OCI-LY7 (cell line): ENCODE results near the gene C19orf25. TPM values are rescaled to one million over a fixed set of nuclear protein-coding genes. Genes with fewer than 3 reads are reported as not detected.

ENCODE experiments used
- BruUV-seq: library from RNA; stranded (reverse); fragments of 400-500 nt; replicated peaks from 2 replicates; lab custom pipeline; 2021; lab: Mats Ljungman, UMichigan
- CTCF ChIA-PET: fragments of 300-600 bp; sonication (Branson Sonifier 250); formaldehyde crosslinking; loops from one replicate; lab custom pipeline; 2022; ENCODE audit warnings: antibody characterized with exemption; ENCODE audit not compliant: unreplicated experiment; lab: Charles Lee
- POLR2A ChIA-PET: fragments of 300-600 bp; sonication (Branson Sonifier 250); formaldehyde crosslinking; loops from one replicate; lab custom pipeline; 2022; ENCODE audit warnings: antibody characterized with exemption; lab: Charles Lee
- DNase-seq: peaks from one replicate; pipeline ENCODE4 v3.0.0-alpha.2; 2015; ENCODE audit warnings: low spot score
- H2AFZ ChIP-seq: fragments of 200-600 bp; sonication (generic), shearing (Covaris generic); 2 replicates; pipeline ENCODE4 v1.6.1; 2014; ENCODE audit warnings: mild to moderate bottlenecking, antibody characterized with exemption, low read length, moderate library complexity
- H3K27ac ChIP-seq: fragments of 200-600 bp; sonication (generic); 2 replicates; pipeline ENCODE4 v1.5.1; 2014; ENCODE audit warnings: mixed run types, low read depth, mild to moderate bottlenecking, moderate library complexity, low read length, inconsistent platforms; ENCODE audit not compliant: poor library complexity, severe bottlenecking
- H3K36me3 ChIP-seq: fragments of 200-600 bp; sonication (generic); 2 replicates; pipeline ENCODE4 v1.6.1; 2014; ENCODE audit warnings: mild to moderate bottlenecking, antibody characterized with exemption, low read length, moderate library complexity, mixed read lengths; ENCODE audit not compliant: insufficient read depth
- H3K4me1 ChIP-seq: fragments of 200-600 bp; sonication (generic); 2 replicates; pipeline ENCODE4 v1.5.1; 2014; ENCODE audit warnings: mild to moderate bottlenecking, low read length; ENCODE audit not compliant: insufficient read depth, poor library complexity, severe bottlenecking
- H3K4me2 ChIP-seq: fragments of 200-600 bp; sonication (generic); 2 replicates; pipeline ENCODE4 v1.6.1; 2014; ENCODE audit warnings: mild to moderate bottlenecking, low read length
- H3K4me3 ChIP-seq: fragments of 200-600 bp; sonication (generic); 2 replicates; pipeline ENCODE4 v1.5.1; 2014; ENCODE audit warnings: mild to moderate bottlenecking, low read depth, low read length; ENCODE audit not compliant: poor library complexity, severe bottlenecking
- H3K79me2 ChIP-seq: fragments of 200-600 bp; sonication (generic); 2 replicates; pipeline ENCODE4 v1.6.1; 2016; ENCODE audit warnings: low read depth, mild to moderate bottlenecking, low read length, moderate library complexity, mixed read lengths; ENCODE audit not compliant: insufficient read depth
- H3K9me2 ChIP-seq: fragments of 200-600 bp; sonication (generic); 2 replicates; pipeline ENCODE4 v1.6.1; 2016; ENCODE audit warnings: mild to moderate bottlenecking, low read length, mixed read lengths; ENCODE audit not compliant: insufficient read depth
- H3K9me3 ChIP-seq: fragments of 200-600 bp; sonication (generic); 2 replicates; pipeline ENCODE4 v1.6.1; 2014; ENCODE audit warnings: mild to moderate bottlenecking, mixed run types, low read length, mixed read lengths
- H4K20me1 ChIP-seq: fragments of 200-600 bp; sonication (generic); 2 replicates; pipeline ENCODE4 v1.6.1; 2014; ENCODE audit warnings: mild to moderate bottlenecking, antibody characterized with exemption, low read length, moderate library complexity, mixed read lengths; ENCODE audit not compliant: insufficient read depth
- EZH2phosphoT487 ChIP-seq: fragments of 200-600 bp; sonication (generic); IDR thresholded peaks from 2 replicates; pipeline ENCODE4 v1.6.1; 2018; ENCODE audit warnings: low read depth, borderline replicate concordance, mild to moderate bottlenecking, mixed run types, antibody characterized with exemption, low read length, moderate library complexity, mixed read lengths
- intact Hi-C: fragments of 100-400 bp; cut with micrococcal nuclease; formaldehyde crosslinking; loops from one replicate; pipeline ENCODE4 v1.10.0; 2022; ENCODE audit not compliant: unreplicated experiment
- total RNA-seq, 2 experiments: library from RNA; depleted of rRNA in 1 of 2; stranded (reverse); fragments of >200 nt in 1 of 2; shearing (Covaris generic) in 1 of 2; gene quantifications; 2 replicates each; pipeline ENCODE4 v1.2.3, GENCODE V29; 2014 to 2022
- TF ChIP-seq, protein P1 (sequence below): fragments of 200-600 bp; sonication (generic); conservative IDR thresholded peaks from 2 replicates; pipeline ENCODE4 v1.5.1; 2014; ENCODE audit warnings: mild to moderate bottlenecking, antibody characterized with exemption, low read length, moderate library complexity, mixed read lengths

C19orf25 gene
- total RNA-seq, 2 experiments from 2014 or later = 45.6 to 58.6 TPM

DNA sequence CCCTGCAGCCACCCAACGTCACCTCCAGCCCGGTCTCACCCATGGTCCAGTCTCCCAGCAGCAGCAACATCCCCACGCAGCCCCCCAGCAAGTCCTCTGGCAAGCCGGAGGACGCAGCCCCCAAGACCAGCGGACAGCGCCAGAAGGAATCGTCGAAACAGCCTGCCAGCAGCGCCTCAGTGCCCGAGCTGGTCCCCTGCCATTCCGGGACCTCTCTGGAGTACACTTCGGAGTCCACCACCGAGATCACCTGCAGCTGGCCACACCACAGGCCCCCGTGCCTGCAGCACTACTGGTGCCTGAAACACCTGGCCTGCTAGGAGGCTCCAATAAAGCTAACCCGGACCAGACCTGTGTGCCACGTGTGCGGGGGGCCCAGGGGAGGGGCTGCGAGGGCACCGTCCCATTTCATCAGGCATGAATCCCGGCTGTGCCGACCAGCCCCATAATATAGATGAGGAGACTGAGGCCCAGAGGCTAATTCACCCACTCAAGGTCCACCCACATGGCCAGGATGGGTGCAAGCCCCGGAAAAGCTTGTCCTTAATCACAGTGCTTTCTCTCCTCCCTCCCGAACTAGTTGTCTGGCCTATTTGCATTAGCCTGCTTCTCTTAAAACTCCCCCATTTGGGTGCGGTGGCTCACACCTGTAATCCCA is 18.7 kb upstream of the C19orf25 start:
- H2AFZ ChIP-seq = no peak overlapping the region
- ChIA-PET POLR2A (no interaction called here), CTCF (no interaction called here)
- no peak overlapping the region for H3K27ac ChIP-seq
- intact Hi-C loops = no loop called here
- no peaks in the 10 kb centered on the region for H3K9me3 ChIP-seq
- H3K79me2 ChIP-seq = no peaks in the 10 kb centered on the region
- no peak overlapping the region for H3K4me3 ChIP-seq
- H3K36me3 ChIP-seq = no peaks in the 10 kb centered on the region
- DNase-seq = no peak
- no peaks in the 10 kb centered on the region for H4K20me1 ChIP-seq
- no peak overlapping the region for H3K4me2 ChIP-seq
- TF ChIP-seq EZH2phosphoT487 = no peak
- TF ChIP-seq, protein P1, sequence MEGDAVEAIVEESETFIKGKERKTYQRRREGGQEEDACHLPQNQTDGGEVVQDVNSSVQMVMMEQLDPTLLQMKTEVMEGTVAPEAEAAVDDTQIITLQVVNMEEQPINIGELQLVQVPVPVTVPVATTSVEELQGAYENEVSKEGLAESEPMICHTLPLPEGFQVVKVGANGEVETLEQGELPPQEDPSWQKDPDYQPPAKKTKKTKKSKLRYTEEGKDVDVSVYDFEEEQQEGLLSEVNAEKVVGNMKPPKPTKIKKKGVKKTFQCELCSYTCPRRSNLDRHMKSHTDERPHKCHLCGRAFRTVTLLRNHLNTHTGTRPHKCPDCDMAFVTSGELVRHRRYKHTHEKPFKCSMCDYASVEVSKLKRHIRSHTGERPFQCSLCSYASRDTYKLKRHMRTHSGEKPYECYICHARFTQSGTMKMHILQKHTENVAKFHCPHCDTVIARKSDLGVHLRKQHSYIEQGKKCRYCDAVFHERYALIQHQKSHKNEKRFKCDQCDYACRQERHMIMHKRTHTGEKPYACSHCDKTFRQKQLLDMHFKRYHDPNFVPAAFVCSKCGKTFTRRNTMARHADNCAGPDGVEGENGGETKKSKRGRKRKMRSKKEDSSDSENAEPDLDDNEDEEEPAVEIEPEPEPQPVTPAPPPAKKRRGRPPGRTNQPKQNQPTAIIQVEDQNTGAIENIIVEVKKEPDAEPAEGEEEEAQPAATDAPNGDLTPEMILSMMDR = no peak
- no peaks in the 10 kb centered on the region for H3K4me1 ChIP-seq
- no peaks in the 10 kb centered on the region for H3K9me2 ChIP-seq
- no TSS peak for BruUV-seq

DNA sequence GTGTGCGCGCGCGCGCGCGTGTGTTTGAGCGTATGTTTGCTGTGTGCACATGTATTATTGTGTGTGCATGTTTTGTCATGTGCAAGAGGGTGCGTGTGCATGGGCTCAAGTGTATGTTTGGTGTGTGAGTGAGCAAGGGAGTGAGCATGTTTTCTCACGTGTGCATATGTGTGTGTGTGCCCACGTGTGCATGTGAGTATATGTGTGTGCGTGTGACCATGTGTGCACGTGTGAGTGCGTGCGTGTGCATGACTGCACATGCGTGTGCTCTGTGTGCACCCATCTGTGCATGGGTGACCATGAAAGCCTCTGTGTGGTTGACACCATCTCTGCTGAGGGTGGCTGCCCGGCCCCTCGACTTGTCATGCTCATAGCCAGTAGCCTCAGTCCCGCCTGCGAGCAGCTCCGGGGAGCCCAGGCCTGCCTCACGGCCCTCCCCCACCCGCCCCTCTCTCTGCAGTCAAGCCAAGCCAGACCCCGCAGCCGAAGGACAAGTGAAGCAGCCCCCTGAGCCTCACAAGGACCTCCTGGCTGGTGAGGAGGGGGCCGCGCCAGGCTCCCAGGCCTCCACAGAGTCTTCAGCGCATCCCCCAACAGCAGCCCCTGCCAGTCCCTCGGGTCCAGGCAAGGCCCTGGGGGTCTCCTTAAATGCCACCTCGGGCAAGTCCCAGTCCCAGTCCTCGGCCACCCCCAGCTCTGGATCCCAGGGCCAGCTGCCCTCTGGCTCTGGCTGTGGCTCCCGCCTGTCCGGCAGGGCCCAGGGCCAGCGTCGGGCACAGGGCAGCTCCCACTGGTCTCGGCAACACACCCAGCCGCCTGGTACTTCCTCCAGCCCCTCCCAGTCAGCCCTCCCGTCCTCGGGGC is 17.9 kb upstream of the C19orf25 start:
- CTCF ChIA-PET = no interaction called here
- BruUV-seq = no TSS peak
- H3K4me2 ChIP-seq = no peak overlapping the region
- POLR2A ChIA-PET = no interaction called here
- H3K4me1 ChIP-seq = no peaks in the 10 kb centered on the region
- H3K9me2 ChIP-seq = no peaks in the 10 kb centered on the region
- H3K9me3 ChIP-seq = no peaks in the 10 kb centered on the region
- no peaks in the 10 kb centered on the region for H3K36me3 ChIP-seq
- no peaks in the 10 kb centered on the region for H3K79me2 ChIP-seq
- H3K27ac ChIP-seq = no peak overlapping the region
- TF ChIP-seq, protein P1 = no peak
- no peak for TF ChIP-seq EZH2phosphoT487
- no peak overlapping the region for H3K4me3 ChIP-seq
- intact Hi-C loops = no loop called here
- no peak overlapping the region for H2AFZ ChIP-seq
- H4K20me1 ChIP-seq = no peaks in the 10 kb centered on the region
- no peak for DNase-seq
